Natural killer cell (primary cell): Measurements from ENCODE around the gene PITX1. TPM values are rescaled to one million over a fixed set of nuclear protein-coding genes. Genes with fewer than 3 reads are reported as not detected.

ENCODE experiments used
- ATAC-seq, 3 donors: fragments of 150-1000 bp in 2 of 3; fragments of 200-7000 bp in 1 of 3; cut with Tn5 transposase; 1 replicate in 1 of 3; 2 replicates in 2 of 3; pipeline ENCODE4 v1.10.0; 2021; ENCODE audit warnings: mild to moderate bottlenecking in 2 of 3, moderate library complexity in 2 of 3
- DNase-seq, 2 donors: peaks; one replicate each; pipeline versions ENCODE4 v3.0.0 to v3.0.0-alpha.2; 2013 to 2021; ENCODE audit warnings: mixed read lengths in 1 of 2
- H3K27ac ChIP-seq: one replicate; pipeline ENCODE4 v1.5.1; 2013; ENCODE audit warnings: mild to moderate bottlenecking, low read length
- H3K27me3 ChIP-seq: one replicate; pipeline ENCODE4 v1.6.1; 2013; ENCODE audit warnings: low read length; ENCODE audit not compliant: control insufficient read depth, insufficient read depth
- H3K36me3 ChIP-seq: one replicate; pipeline ENCODE4 v1.6.1; 2013; ENCODE audit warnings: low read length; ENCODE audit not compliant: control insufficient read depth, insufficient read depth
- H3K4me1 ChIP-seq: one replicate; pipeline ENCODE4 v1.6.1; 2013; ENCODE audit warnings: low read length; ENCODE audit not compliant: control insufficient read depth, insufficient read depth
- H3K4me3 ChIP-seq: one replicate; pipeline ENCODE4 v1.5.1; 2013; ENCODE audit warnings: low read length
- H3K9me3 ChIP-seq: one replicate; pipeline ENCODE4 v1.6.1; 2013; ENCODE audit warnings: low read length; ENCODE audit not compliant: control insufficient read depth, insufficient read depth
- H3K27ac Mint-ChIP-seq, 2 donors: one replicate each; pipeline ENCODE4 v1.8.0; 2022; ENCODE audit warnings: mild to moderate bottlenecking in 2 of 2, mixed read lengths in 2 of 2, moderate library complexity in 1 of 2
- H3K27me3 Mint-ChIP-seq, 2 donors: one replicate each; pipeline ENCODE4 v1.8.0; 2022; ENCODE audit warnings: low read depth in 2 of 2, mixed read lengths in 2 of 2
- H3K36me3 Mint-ChIP-seq: one replicate; pipeline ENCODE4 v1.8.0; 2022; ENCODE audit warnings: mixed read lengths
- H3K4me1 Mint-ChIP-seq, 2 donors: one replicate each; pipeline ENCODE4 v1.8.0; 2022; ENCODE audit warnings: mixed read lengths in 2 of 2
- H3K4me3 Mint-ChIP-seq: one replicate; pipeline ENCODE4 v1.8.0; 2022; ENCODE audit warnings: mild to moderate bottlenecking, moderate library complexity, mixed read lengths
- H3K9me3 Mint-ChIP-seq, 2 donors: one replicate each; pipeline ENCODE4 v1.8.0; 2022; ENCODE audit warnings: mixed read lengths in 2 of 2
- CTCF ChIP-seq: fragments of 200-600 bp; IDR thresholded peaks from one replicate; pipeline ENCODE4 v1.8.0; 2022; ENCODE audit warnings: antibody characterized with exemption
- WGBS: methylation state at CpG from one replicate; pipeline ENCODE4 v1.1.7; 2013; ENCODE audit warnings: missing lambda C conversion rate; ENCODE audit not compliant: insufficient coverage; 5-methylcytosine and 5-hydroxymethylcytosine counted together
- intact Hi-C: fragments of 100-400 bp; cut with micrococcal nuclease; formaldehyde crosslinking; loops from one replicate; pipeline ENCODE4 v1.14.2; 2022
- total RNA-seq, 4 donors: library from RNA; stranded (reverse); fragments of 120-200 nt in 1 of 4; gene quantifications; one replicate each; pipeline versions ENCODE4 v1.2.3 to v1.2.4, GENCODE V29; 2013 to 2022

The PITX1 gene
- total RNA-seq, 3 donors from 2014 or later (not counting 1 experiment from before 2014, with no cell fraction given), result not detected

DNA sequence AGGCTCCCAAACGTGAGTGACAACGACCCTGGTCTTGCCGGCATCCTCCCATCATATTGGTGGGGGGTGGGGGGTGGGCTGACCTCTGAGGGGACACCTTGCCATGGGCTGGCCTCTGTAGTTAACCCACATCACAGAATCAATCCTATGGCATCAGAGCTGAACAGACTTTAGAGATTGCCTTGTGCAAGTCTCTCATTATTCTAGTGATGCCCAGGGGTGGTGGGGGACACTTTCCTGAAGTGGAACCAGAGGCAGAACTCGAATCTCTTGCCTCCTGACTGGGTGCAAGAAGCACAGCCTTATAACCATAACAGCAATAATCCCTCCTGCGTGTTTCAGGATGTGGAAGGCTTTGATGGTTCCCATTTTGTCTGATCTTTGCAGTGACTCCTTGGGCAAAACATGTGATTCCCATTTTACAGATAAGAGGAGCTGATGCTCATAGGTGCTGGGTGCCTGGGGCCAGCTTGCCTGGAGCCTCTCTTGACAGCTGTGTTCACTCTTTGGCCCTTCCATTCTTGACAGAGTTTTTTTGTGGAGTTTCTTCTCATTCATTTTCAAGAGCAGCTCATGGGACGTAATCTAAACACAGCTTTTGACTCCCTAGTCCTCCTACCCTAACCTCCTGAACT lies 18.6 kb upstream of the PITX1 start:
- Mint-ChIP-seq H3K9me3 (no peaks in the 10 kb centered on the region), H3K27ac (no peak overlapping the region), H3K4me1 (no peaks in the 10 kb centered on the region), H3K4me3 (no peak overlapping the region), H3K36me3 (no peaks in the 10 kb centered on the region), H3K27me3 (peaks cover 40 to 57% of the 10 kb centered on the region in 2 donors)
- Histone ChIP-seq H3K4me1 (peaks cover 10% of the 10 kb centered on the region), H3K9me3 (no peaks in the 10 kb centered on the region), H3K4me3 (no peak overlapping the region), H3K27me3 (peaks cover 8% of the 10 kb centered on the region), H3K36me3 (no peaks in the 10 kb centered on the region), H3K27ac (no peak overlapping the region)
- no peak for DNase-seq
- WGBS, result 56% methylated on average over 6 of the region's 6 CpGs
- no peak for ATAC-seq
- intact Hi-C loops, result no loop called here
- TF ChIP-seq CTCF, result no peak

- Mint-ChIP-seq H3K27ac (no peak overlapping the region), H3K27me3 (peaks cover 43 to 53% of the 10 kb centered on the region in 2 donors)
- no peak overlapping the region for H3K27ac ChIP-seq
These were observed 17.8 kb upstream of the PITX1 start for GRCh38 chr5:135051872-135052271.

GRCh38 chr5:135051399-135051798 lies 17.4 kb upstream of the PITX1 start:
- H3K27me3 ChIP-seq, result peaks cover 8% of the 10 kb centered on the region
- WGBS, result 60% methylated on average over 3 of the region's 3 CpGs
- H3K4me1 Mint-ChIP-seq, result no peaks in the 10 kb centered on the region
- H3K36me3 Mint-ChIP-seq, result no peaks in the 10 kb centered on the region
- no peaks in the 10 kb centered on the region for H3K36me3 ChIP-seq
- H3K27ac Mint-ChIP-seq, result no peak overlapping the region
- DNase-seq (no peak), ATAC-seq (no peak)
- no peaks in the 10 kb centered on the region for H3K9me3 ChIP-seq
- no peak overlapping the region for H3K4me3 Mint-ChIP-seq
- peaks cover 43 to 58% of the 10 kb centered on the region in 2 donors for H3K27me3 Mint-ChIP-seq
- intact Hi-C loops, result no loop called here
- no peak overlapping the region for H3K27ac ChIP-seq
- H3K4me3 ChIP-seq, result no peak overlapping the region
- peaks cover 10% of the 10 kb centered on the region for H3K4me1 ChIP-seq
- no peak for TF ChIP-seq CTCF
- no peaks in the 10 kb centered on the region for H3K9me3 Mint-ChIP-seq

More at GRCh38 chr5:135051872-135052271, 17.8 kb upstream of the PITX1 start:
- no peaks in the 10 kb centered on the region for H3K36me3 Mint-ChIP-seq
- H3K36me3 ChIP-seq, result no peaks in the 10 kb centered on the region
- no peak overlapping the region for H3K4me3 ChIP-seq
- no peak for TF ChIP-seq CTCF
- ATAC-seq (no peak), DNase-seq (no peak)
- H3K27me3 ChIP-seq, result peaks cover 8% of the 10 kb centered on the region
- H3K9me3 Mint-ChIP-seq, result no peaks in the 10 kb centered on the region
- H3K4me1 Mint-ChIP-seq, result no peaks in the 10 kb centered on the region
- 60% methylated on average over 11 of the region's 11 CpGs for WGBS
- H3K4me1 ChIP-seq, result peaks cover 10% of the 10 kb centered on the region
- intact Hi-C loops, result no loop called here
- H3K9me3 ChIP-seq, result no peaks in the 10 kb centered on the region
- no peak overlapping the region for H3K4me3 Mint-ChIP-seq

GRCh38 chr5:135050244-135050767 lies 16.3 kb upstream of the PITX1 start:
- H3K36me3 Mint-ChIP-seq, result no peaks in the 10 kb centered on the region
- Histone ChIP-seq H3K9me3 (no peaks in the 10 kb centered on the region), H3K27ac (no peak overlapping the region), H3K27me3 (peaks cover 8% of the 10 kb centered on the region), H3K4me1 (peaks cover 10% of the 10 kb centered on the region), H3K4me3 (no peak overlapping the region), H3K36me3 (no peaks in the 10 kb centered on the region)
- no peaks in the 10 kb centered on the region for H3K4me1 Mint-ChIP-seq
- no peak for DNase-seq
- ATAC-seq, result no peak
- peaks cover 42 to 62% of the 10 kb centered on the region in 2 donors for H3K27me3 Mint-ChIP-seq
- no peak for TF ChIP-seq CTCF
- no peak overlapping the region for H3K4me3 Mint-ChIP-seq
- H3K9me3 Mint-ChIP-seq, result no peaks in the 10 kb centered on the region
- intact Hi-C loops, result no loop called here
- no peak overlapping the region for H3K27ac Mint-ChIP-seq
- WGBS, result 13% methylated on average over 45 of the region's 45 CpGs
